Neural progenitor cell (in vitro differentiated cells): Measurements from ENCODE around the gene LARP1. TPM values are rescaled to one million over a fixed set of nuclear protein-coding genes. Genes with fewer than 3 reads are reported as not detected.

ENCODE experiments used
- DNase-seq: peaks from one replicate; pipeline ENCODE4 v3.0.0-alpha.2; 2016; ENCODE audit warnings: low spot score
- H2AFZ ChIP-seq: fragments of 200-600 bp; sonication (generic); replicated peaks from 2 replicates; pipeline ENCODE4 v1.6.1; 2016; ENCODE audit warnings: antibody characterized with exemption
- H3F3A ChIP-seq: fragments of 200-600 bp; sonication (generic); 2 replicates; pipeline ENCODE4 v1.6.1; 2016; ENCODE audit warnings: antibody characterized with exemption, low read depth
- H3K27ac ChIP-seq: fragments of 200-600 bp; sonication (generic); 2 replicates; pipeline ENCODE4 v1.5.1; 2016; ENCODE audit warnings: mild to moderate bottlenecking
- H3K27me3 ChIP-seq: fragments of 200-600 bp; sonication (generic); 2 replicates; pipeline ENCODE4 v1.6.1; 2016; ENCODE audit warnings: mild to moderate bottlenecking, moderate library complexity
- H3K36me3 ChIP-seq: fragments of 200-600 bp; sonication (generic); 2 replicates; pipeline ENCODE4 v1.5.1; 2016
- H3K4me1 ChIP-seq: fragments of 200-600 bp; sonication (generic); 2 replicates; pipeline ENCODE4 v1.6.1; 2016; ENCODE audit warnings: mixed run types
- H3K4me2 ChIP-seq: fragments of 200-600 bp; sonication (generic); 2 replicates; pipeline ENCODE4 v1.6.1; 2016
- H3K4me3 ChIP-seq: fragments of 200-600 bp; sonication (generic); 2 replicates; pipeline ENCODE4 v1.5.1; 2016
- H3K79me2 ChIP-seq: fragments of 200-600 bp; sonication (generic); 2 replicates; pipeline ENCODE4 v1.6.1; 2016; ENCODE audit warnings: low read depth
- H3K9ac ChIP-seq: fragments of 200-600 bp; sonication (generic); 2 replicates; pipeline ENCODE4 v1.6.1; 2016
- H3K9me3 ChIP-seq: fragments of 200-600 bp; sonication (generic); 2 replicates; pipeline ENCODE4 v1.5.1; 2016; ENCODE audit warnings: low read depth
- H4K20me1 ChIP-seq: fragments of 200-600 bp; sonication (generic); 2 replicates; pipeline ENCODE4 v1.6.1; 2016; ENCODE audit warnings: low read depth
- H3K27ac Mint-ChIP-seq: 3 replicates; pipeline ENCODE4 v1.8.0; 2021; ENCODE audit warnings: mixed read lengths
- H3K27me3 Mint-ChIP-seq: 2 replicates; pipeline ENCODE4 v1.8.0; 2022; ENCODE audit warnings: low read depth, mild to moderate bottlenecking, inconsistent platforms, moderate library complexity, mixed read lengths; ENCODE audit not compliant: insufficient read depth
- H3K36me3 Mint-ChIP-seq: 3 replicates; pipeline ENCODE4 v1.8.0; 2021; ENCODE audit warnings: mixed read lengths
- H3K4me1 Mint-ChIP-seq: 3 replicates; pipeline ENCODE4 v1.8.0; 2021; ENCODE audit warnings: mixed read lengths
- H3K4me3 Mint-ChIP-seq: 3 replicates; pipeline ENCODE4 v1.8.0; 2021; ENCODE audit warnings: mild to moderate bottlenecking, moderate library complexity, mixed read lengths
- H3K9me3 Mint-ChIP-seq: 3 replicates; pipeline ENCODE4 v1.8.0; 2020; ENCODE audit warnings: mixed read lengths
- CTCF ChIP-seq: fragments of 200-600 bp; sonication (generic); IDR thresholded peaks from 2 replicates; pipeline ENCODE4 v1.5.1; 2017; ENCODE audit warnings: antibody characterized with exemption, mild to moderate bottlenecking
- EZH2 ChIP-seq: fragments of 200-600 bp; sonication (generic); IDR thresholded peaks from 2 replicates; pipeline ENCODE4 v1.6.1; 2017; ENCODE audit warnings: antibody characterized with exemption, mild to moderate bottlenecking, moderate library complexity
- EZH2phosphoT487 ChIP-seq: fragments of 200-600 bp; sonication (generic); IDR thresholded peaks from 2 replicates; pipeline ENCODE4 v1.6.1; 2017; ENCODE audit warnings: antibody characterized with exemption
- total RNA-seq: library from RNA; depleted of rRNA; stranded (reverse); fragments of >200 nt; gene quantifications from 2 replicates; pipeline ENCODE4 v1.2.3, GENCODE V29; 2015; ENCODE audit warnings: low replicate concordance

The LARP1 gene
- total RNA-seq, 1 donor from 2014 or later = 53.8 TPM

DNA sequence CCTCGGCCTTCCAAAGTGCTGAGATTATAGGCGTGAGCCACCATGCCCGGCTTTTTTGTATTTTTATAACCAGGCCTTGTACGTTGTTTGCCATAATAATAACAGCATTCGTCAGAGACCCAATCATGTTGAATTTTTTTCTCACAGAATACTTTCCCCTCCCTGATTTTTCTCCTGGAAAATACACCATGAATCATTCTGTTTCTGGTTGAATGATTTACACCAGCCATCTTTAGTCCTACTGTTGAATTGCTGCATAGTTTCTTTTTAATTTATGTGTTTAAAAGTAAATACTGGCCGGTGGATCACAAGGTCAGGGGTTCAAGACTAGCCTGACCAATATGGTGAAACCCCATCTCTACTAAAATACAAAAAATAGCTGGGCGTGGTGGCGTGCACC is 106.8 kb downstream of the LARP1 start:
- TF ChIP-seq EZH2 = no peak
- TF ChIP-seq EZH2phosphoT487 = no peak
- TF ChIP-seq CTCF = no peak
- peaks cover 17% of the 10 kb centered on the region for H3F3A ChIP-seq
- DNase-seq = no peak
- no peak overlapping the region for H2AFZ ChIP-seq
- H3K9me3 ChIP-seq = no peaks in the 10 kb centered on the region
- peaks cover 6% of the 10 kb centered on the region for H3K4me1 ChIP-seq
- no peak overlapping the region for H3K4me3 ChIP-seq
- H3K9ac ChIP-seq = no peak overlapping the region
- no peak overlapping the region for H3K4me2 ChIP-seq
- no peaks in the 10 kb centered on the region for H3K27me3 ChIP-seq
- peaks cover 24% of the 10 kb centered on the region for H4K20me1 ChIP-seq
- Mint-ChIP-seq H3K36me3 (peaks cover 29% of the 10 kb centered on the region), H3K4me3 (no peak overlapping the region), H3K27ac (no peak overlapping the region), H3K27me3 (peaks cover 3% of the 10 kb centered on the region), H3K4me1 (peaks cover 22% of the 10 kb centered on the region), H3K9me3 (no peaks in the 10 kb centered on the region)
- H3K36me3 ChIP-seq = peaks cover 7% of the 10 kb centered on the region
- H3K79me2 ChIP-seq = peaks cover 85% of the 10 kb centered on the region
- no peak overlapping the region for H3K27ac ChIP-seq

- H3K79me2 ChIP-seq = peaks cover 90% of the 10 kb centered on the region
- no peak overlapping the region for H3K9ac ChIP-seq
- H3K4me3 Mint-ChIP-seq = no peak overlapping the region
- H3K36me3 ChIP-seq = peaks cover 7% of the 10 kb centered on the region
- no peaks in the 10 kb centered on the region for H3K27me3 ChIP-seq
- H3K27me3 Mint-ChIP-seq = peaks cover 2% of the 10 kb centered on the region
- H3K27ac ChIP-seq = no peak overlapping the region
- peaks cover 32% of the 10 kb centered on the region for H3K36me3 Mint-ChIP-seq
- H3K4me3 ChIP-seq = no peak overlapping the region
- TF ChIP-seq EZH2 = no peak
- TF ChIP-seq EZH2phosphoT487 = no peak
- no peak for TF ChIP-seq CTCF
- H3K27ac Mint-ChIP-seq = no peak overlapping the region
- H3K4me2 ChIP-seq = no peak overlapping the region
- no peaks in the 10 kb centered on the region for H3K9me3 ChIP-seq
- no peak overlapping the region for H2AFZ ChIP-seq
- H3F3A ChIP-seq = peaks cover 9% of the 10 kb centered on the region
- peaks cover 20% of the 10 kb centered on the region for H3K4me1 Mint-ChIP-seq
- peaks cover 24% of the 10 kb centered on the region for H4K20me1 ChIP-seq
- no peak for DNase-seq
- H3K9me3 Mint-ChIP-seq = no peaks in the 10 kb centered on the region
- H3K4me1 ChIP-seq = peaks cover 5% of the 10 kb centered on the region
These were observed 107.6 kb downstream of the LARP1 start for GRCh38 chr5:154862766-154863165.

DNA sequence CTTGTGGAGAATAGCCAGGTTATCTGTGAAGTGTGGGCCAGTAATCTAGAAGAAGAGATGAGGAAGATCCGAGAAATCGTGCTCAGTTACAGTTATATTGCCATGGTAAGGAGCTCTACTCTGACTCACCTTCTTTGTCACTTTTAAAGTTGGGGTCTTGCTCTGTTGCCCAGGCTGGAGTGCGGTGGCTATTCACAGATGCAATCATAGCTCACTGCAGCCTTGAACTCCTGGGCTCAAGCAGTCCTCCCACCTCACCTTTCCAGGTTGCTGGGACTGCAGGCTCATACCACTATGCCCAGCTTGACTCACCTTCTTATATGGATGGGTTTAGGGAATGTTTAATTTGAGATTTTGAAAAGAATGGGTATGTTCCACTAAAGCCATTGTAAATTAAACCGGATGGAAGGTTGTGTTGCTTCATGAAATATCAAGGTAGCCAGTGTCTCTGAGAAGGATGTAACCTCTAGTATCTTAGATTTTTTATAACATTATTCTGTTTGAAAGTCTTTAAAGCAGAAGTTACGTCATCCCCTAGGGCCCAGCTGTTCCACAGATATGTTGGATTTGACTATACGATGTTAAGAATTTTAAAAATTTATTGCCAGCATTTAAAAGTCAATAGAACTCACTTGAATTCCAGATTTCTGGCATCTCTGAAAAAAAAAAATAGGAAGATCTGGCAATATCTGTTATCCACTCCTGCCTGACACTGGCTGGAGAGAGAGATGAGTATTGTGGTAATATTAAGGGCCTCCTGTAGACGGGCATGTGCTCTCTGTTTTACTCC is 108.3 kb downstream of the LARP1 start:
- DNase-seq = no peak
- no peak overlapping the region for H3K4me3 ChIP-seq
- TF ChIP-seq EZH2phosphoT487 (no peak), EZH2 (no peak), CTCF (no peak)
- Mint-ChIP-seq H3K4me3 (no peak overlapping the region), H3K36me3 (peaks cover 33% of the 10 kb centered on the region), H3K27me3 (no peaks in the 10 kb centered on the region), H3K27ac (no peak overlapping the region), H3K4me1 (peaks cover 20% of the 10 kb centered on the region), H3K9me3 (no peaks in the 10 kb centered on the region)
- H3K9me3 ChIP-seq = no peaks in the 10 kb centered on the region
- H3K36me3 ChIP-seq = peaks cover 7% of the 10 kb centered on the region
- H3K79me2 ChIP-seq = peaks cover 91% of the 10 kb centered on the region
- no peak overlapping the region for H3K4me2 ChIP-seq
- H3K4me1 ChIP-seq = peaks cover 5% of the 10 kb centered on the region
- no peak overlapping the region for H3K9ac ChIP-seq
- H2AFZ ChIP-seq = no peak overlapping the region
- peaks cover 24% of the 10 kb centered on the region for H4K20me1 ChIP-seq
- H3F3A ChIP-seq = peaks cover 2% of the 10 kb centered on the region
- H3K27ac ChIP-seq = no peak overlapping the region
- no peaks in the 10 kb centered on the region for H3K27me3 ChIP-seq
